IMR-90 (cell line): Measurements from ENCODE around the gene SCGB3A2. TPM values are rescaled to one million over a fixed set of nuclear protein-coding genes. Genes with fewer than 3 reads are reported as not detected.
"Not testable (repeated sequence)": the region's sequence is repeated elsewhere in the genome, so short reads cannot be mapped to it uniquely, and the experiment has no call there.

Experiments used
- ATAC-seq: fragments of 200-7000 bp; cut with Tn5 transposase; 2 replicates; pipeline ENCODE4 v1.9.1; 2020; ENCODE audit warnings: low read depth, mild to moderate bottlenecking, moderate library complexity
- BruUV-seq: library from RNA; stranded (reverse); fragments of 400-500 nt; replicated peaks from 2 replicates; lab custom pipeline; 2021; lab: Mats Ljungman, UMichigan
- CTCF ChIA-PET: fragments of 300-600 bp; formaldehyde crosslinking; extraction: SDS; loops from one replicate; lab custom pipeline; 2021; ENCODE audit warnings: antibody characterized with exemption; lab: Yijun Ruan, JAX
- POLR2A ChIA-PET: fragments of 300-600 bp; sonication (Branson Sonifier 250); formaldehyde crosslinking; loops from one replicate; lab custom pipeline; 2022; ENCODE audit warnings: antibody characterized with exemption; ENCODE audit not compliant: unreplicated experiment; lab: Charles Lee
- DNase-seq: peaks from one replicate; pipeline ENCODE4 v3.0.0; 2013
- H2AFZ ChIP-seq: replicated peaks from 2 replicates; pipeline ENCODE3; 2013; ENCODE audit warnings: low read length, mild to moderate bottlenecking; ENCODE audit not compliant: poor library complexity
- H2AK5ac ChIP-seq: 2 replicates; pipeline ENCODE4 v1.6.1; 2013; ENCODE audit warnings: low read depth, low read length, inconsistent platforms
- H2AK9ac ChIP-seq: replicated peaks from 2 replicates; pipeline ENCODE3; 2013; ENCODE audit warnings: mild to moderate bottlenecking, low read depth, low read length, moderate library complexity; ENCODE audit not compliant: poor library complexity
- H2BK120ac ChIP-seq: 2 replicates; pipeline ENCODE4 v1.6.1; 2013; ENCODE audit warnings: low read depth, low read length, inconsistent platforms
- H2BK15ac ChIP-seq: 3 replicates; pipeline ENCODE4 v1.6.1; 2013; ENCODE audit warnings: low read depth, low read length, inconsistent platforms
- H2BK20ac ChIP-seq: 2 replicates; pipeline ENCODE4 v1.6.1; 2013; ENCODE audit warnings: low read depth, mild to moderate bottlenecking, inconsistent platforms, low read length, moderate library complexity
- H2BK5ac ChIP-seq: 2 replicates; pipeline ENCODE4 v1.6.1; 2013; ENCODE audit warnings: mild to moderate bottlenecking, low read depth, low read length, inconsistent platforms; ENCODE audit not compliant: poor library complexity, severe bottlenecking
- H3K14ac ChIP-seq: replicated peaks from 2 replicates; pipeline ENCODE4 v1.6.1; 2013; ENCODE audit warnings: low read depth, low read length, inconsistent platforms
- H3K18ac ChIP-seq: 2 replicates; pipeline ENCODE4 v1.6.1; 2013; ENCODE audit warnings: low read depth, low read length, control low read depth
- H3K23ac ChIP-seq: 2 replicates; pipeline ENCODE4 v1.6.1; 2013; ENCODE audit warnings: low read depth, low read length, inconsistent platforms
- H3K27ac ChIP-seq: 2 replicates; pipeline ENCODE4 v1.5.1; 2013; ENCODE audit warnings: mild to moderate bottlenecking, control low read depth, low read length; ENCODE audit not compliant: insufficient read depth
- H3K27me3 ChIP-seq: 2 replicates; pipeline ENCODE4 v1.6.1; 2013; ENCODE audit warnings: low read length; ENCODE audit not compliant: control insufficient read depth, insufficient read depth
- H3K36me3 ChIP-seq: 2 replicates; pipeline ENCODE4 v1.6.1; 2013; ENCODE audit warnings: low read length, mixed read lengths; ENCODE audit not compliant: control insufficient read depth, insufficient read depth
- H3K4ac ChIP-seq: 2 replicates; pipeline ENCODE4 v1.6.1; 2013; ENCODE audit warnings: low read depth, low read length, inconsistent platforms
- H3K4me1 ChIP-seq: 2 replicates; pipeline ENCODE4 v1.6.1; 2013; ENCODE audit warnings: low read length, mixed read lengths; ENCODE audit not compliant: control insufficient read depth, insufficient read depth
- H3K4me2 ChIP-seq: 2 replicates; pipeline ENCODE4 v1.6.1; 2013; ENCODE audit warnings: low read depth, mild to moderate bottlenecking, control low read depth, low read length, moderate library complexity
- H3K4me3 ChIP-seq: 2 replicates; pipeline ENCODE4 v1.5.1; 2013; ENCODE audit warnings: low read depth, mild to moderate bottlenecking, control low read depth, low read length, moderate library complexity; ENCODE audit not compliant: insufficient read depth
- H3K56ac ChIP-seq: 2 replicates; pipeline ENCODE4 v1.6.1; 2013; ENCODE audit warnings: low read length, inconsistent platforms; ENCODE audit not compliant: insufficient read depth; ENCODE audit errors: extremely low read depth
- H3K79me1 ChIP-seq, 2 experiments: 2 replicates each; pipeline ENCODE4 v1.6.1; 2013; ENCODE audit warnings: low read length in 2 of 2, inconsistent platforms in 1 of 2, low read depth in 1 of 2
- H3K9ac ChIP-seq: 2 replicates; pipeline ENCODE4 v1.6.1; 2013; ENCODE audit warnings: low read depth, low read length, control low read depth
- H3K9me1 ChIP-seq: 2 replicates; pipeline ENCODE4 v1.6.1; 2013; ENCODE audit warnings: low read length, inconsistent platforms; ENCODE audit not compliant: insufficient read depth
- H3K9me3 ChIP-seq: 2 replicates; pipeline ENCODE4 v1.6.1; 2013; ENCODE audit warnings: low read length; ENCODE audit not compliant: control insufficient read depth, insufficient read depth
- H4K20me1 ChIP-seq: 2 replicates; pipeline ENCODE4 v1.6.1; 2013; ENCODE audit warnings: low read length, inconsistent platforms; ENCODE audit not compliant: insufficient read depth
- H4K5ac ChIP-seq: 2 replicates; pipeline ENCODE4 v1.6.1; 2013; ENCODE audit warnings: mild to moderate bottlenecking, low read depth, low read length, control low read depth
- H4K8ac ChIP-seq, 2 experiments: 2 replicates each; pipeline ENCODE4 v1.6.1; 2013; ENCODE audit warnings: low read depth in 2 of 2, low read length in 2 of 2, control low read depth in 1 of 2, inconsistent platforms in 1 of 2
- H4K91ac ChIP-seq: 2 replicates; pipeline ENCODE4 v1.6.1; 2013; ENCODE audit warnings: low read depth, low read length, inconsistent platforms; ENCODE audit not compliant: insufficient read depth
- WGBS, 2 experiments: methylation state at CpG; one replicate each; pipeline versions ENCODE4 v1.1.5 to v1.1.7; 2013; ENCODE audit warnings: missing lambda C conversion rate in 2 of 2; ENCODE audit not compliant: insufficient read length in 1 of 2; ENCODE audit errors: extremely low coverage in 2 of 2; 5-methylcytosine and 5-hydroxymethylcytosine counted together
- dilution Hi-C: fragments of 300-500 bp; cut with HindIII; formaldehyde crosslinking; loops from one replicate; pipeline ENCODE4 v1.14.3; 2018; ENCODE audit warnings: low sequenced_read_pairs; ENCODE audit not compliant: unreplicated experiment
- in situ Hi-C: fragments of 300-500 bp; cut with MboI; formaldehyde crosslinking; loops from 3 replicates; pipeline ENCODE4 v1.14.3; 2019; ENCODE audit warnings: low sequenced_read_pairs, inconsistent platforms, mixed read lengths
- intact Hi-C: fragments of 100-400 bp; cut with micrococcal nuclease; formaldehyde crosslinking; loops from 2 replicates; pipeline ENCODE4 v1.10.0; 2022
- polyA plus RNA-seq, 3 experiments: library from polyadenylated mRNA; depleted of rRNA; stranded (reverse); fragments of >200 nt; gene quantifications; 2 replicates each; pipeline ENCODE4 v1.2.3, GENCODE V29; 2012; ENCODE audit warnings: low replicate concordance in 1 of 3
- total RNA-seq: library from RNA; depleted of rRNA; stranded (reverse); fragments of >200 nt; gene quantifications from 2 replicates; pipeline ENCODE4 v1.2.3, GENCODE V29; 2012

The SCGB3A2 gene
- total and polyA plus RNA-seq, 2 of the 4 experiments (the other 2 are of a cell fraction), result not detected

DNA sequence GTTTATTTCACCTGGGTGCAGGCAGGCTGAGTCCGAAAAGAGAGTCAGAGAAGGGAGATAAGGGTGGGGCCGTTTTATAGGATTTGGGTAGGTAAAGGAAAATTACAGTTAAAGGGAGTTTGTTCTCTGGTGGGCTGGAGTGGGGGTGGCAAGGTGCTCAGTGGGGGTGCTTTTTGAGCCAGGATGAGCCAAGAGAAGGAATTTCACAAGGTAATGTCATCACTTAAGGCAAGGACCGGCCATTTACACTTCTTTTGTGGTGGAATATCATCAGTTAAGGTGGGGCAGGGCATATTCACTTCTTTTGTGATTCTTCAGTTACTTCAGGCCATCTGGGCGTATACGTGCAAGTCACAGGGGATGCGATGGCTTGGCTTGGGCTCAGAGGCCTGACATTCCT lies 8.6 kb upstream of the SCGB3A2 start:
- H3K27ac ChIP-seq, H3K79me1 ChIP-seq, H4K91ac ChIP-seq, H2BK20ac ChIP-seq, H3K18ac ChIP-seq, H3K23ac ChIP-seq, dilution Hi-C loops, H4K8ac ChIP-seq, H3K27me3 ChIP-seq, H3K14ac ChIP-seq, H3K4ac ChIP-seq, H2AK5ac ChIP-seq, H2AK9ac ChIP-seq, H3K4me2 ChIP-seq, H4K5ac ChIP-seq, H3K9ac ChIP-seq, H2BK5ac ChIP-seq, CTCF ChIA-PET, H3K9me1 ChIP-seq, H3K36me3 ChIP-seq, H3K56ac ChIP-seq, H2BK120ac ChIP-seq, H3K4me3 ChIP-seq, H3K4me1 ChIP-seq, intact Hi-C loops, in situ Hi-C loops, H2BK15ac ChIP-seq, DNase-seq, ATAC-seq, BruUV-seq, H3K9me3 ChIP-seq, POLR2A ChIA-PET, H2AFZ ChIP-seq, H4K20me1 ChIP-seq: not testable (repeated sequence)
- no CpG with 5 or more reads among the region's 6 CpGs for WGBS, 2 experiments

DNA sequence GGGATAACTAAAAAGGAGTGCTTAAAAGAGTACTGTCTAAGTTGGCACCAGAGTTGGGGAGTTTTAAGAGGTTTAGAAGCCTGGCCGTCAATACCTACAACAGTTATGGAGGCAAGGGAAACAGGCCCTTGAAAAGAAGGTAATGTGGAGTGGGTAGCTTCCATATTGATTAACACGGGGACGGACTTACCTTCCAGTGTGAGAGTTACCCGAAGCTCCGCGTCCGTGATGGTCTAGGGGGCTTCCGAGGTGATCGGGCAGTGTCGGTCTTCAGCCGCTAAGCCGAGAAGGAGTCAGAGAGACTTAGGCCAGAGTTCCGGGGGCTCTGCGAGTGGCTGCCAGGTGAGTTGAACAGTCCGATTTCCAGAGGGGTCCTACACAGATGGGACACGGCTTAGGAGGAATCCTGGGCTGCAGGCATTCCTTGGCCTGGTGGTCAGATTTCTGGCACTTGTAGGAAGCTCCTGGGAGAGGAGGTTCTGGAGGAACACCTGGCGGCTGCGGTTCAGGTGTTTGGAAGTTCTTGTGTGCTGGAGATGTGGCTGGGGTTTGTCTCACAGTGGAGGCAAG lies 6.4 kb upstream of the SCGB3A2 start:
- H3K4me2 ChIP-seq, intact Hi-C loops, H2AK5ac ChIP-seq, H3K27ac ChIP-seq, H2BK120ac ChIP-seq, in situ Hi-C loops, CTCF ChIA-PET, H3K27me3 ChIP-seq, H2BK15ac ChIP-seq, dilution Hi-C loops, H3K4me1 ChIP-seq, H4K20me1 ChIP-seq, H2BK20ac ChIP-seq, H2AK9ac ChIP-seq, BruUV-seq, ATAC-seq, H3K4me3 ChIP-seq, H2AFZ ChIP-seq, H4K91ac ChIP-seq, H4K5ac ChIP-seq, H3K79me1 ChIP-seq, H3K9ac ChIP-seq, H3K9me1 ChIP-seq, H3K56ac ChIP-seq, DNase-seq, H4K8ac ChIP-seq, POLR2A ChIA-PET, H3K36me3 ChIP-seq, H2BK5ac ChIP-seq, H3K23ac ChIP-seq, H3K14ac ChIP-seq, H3K9me3 ChIP-seq, H3K4ac ChIP-seq, H3K18ac ChIP-seq: not testable (repeated sequence)
- WGBS, 2 experiments, result 82% methylated on average over 6 of the region's 18 CpGs; no CpG with 5 or more reads in 1 of the 2 experiments
